ENCODE measurements around the gene ALK.

Gene ALK

GRCh38 chr2:29525921-29526320 is 395.5 kb downstream of the ALK start:
- DNase-seq (ENCODE audit: extremely low spot score): no peak
- ChIA-PET POLR2A (no interaction called here), CTCF (interaction anchor here (0.6 to 1.8 kb wide), 2 partner anchors 8 to 249 kb away, joined by 3 to 6 read pairs; no protein-coding TSS in a partner anchor)
- TF ChIP-seq CTCF (IDR thresholded peaks at IDR 0.05; ENCODE audit: control extremely low read depth, extremely low read depth, low read depth, missing control alignments): no peak

GRCh38 chr2:29524652-29525051 is 396.7 kb downstream of the ALK start:
- DNase-seq (ENCODE audit: extremely low spot score): no peak
- POLR2A ChIA-PET: no interaction called here
- CTCF ChIA-PET: interaction anchor here (1.8 kb wide), 1 partner anchor 10 kb away, joined by 6 read pairs; no protein-coding TSS in a partner anchor
- TF ChIP-seq CTCF (IDR thresholded peaks at IDR 0.05; ENCODE audit: control extremely low read depth, extremely low read depth, low read depth, missing control alignments): no peak

- no peak for TF ChIP-seq CTCF (IDR thresholded peaks at IDR 0.05; ENCODE audit: control extremely low read depth, extremely low read depth, low read depth, missing control alignments)
- no peak for DNase-seq (ENCODE audit: extremely low spot score)
- POLR2A ChIA-PET: no interaction called here
- CTCF ChIA-PET: interaction anchor here (1.0 to 1.1 kb wide), 2 partner anchors 9 to 11 kb away, joined by 3 to 4 read pairs; no protein-coding TSS in a partner anchor
These were observed 398.3 kb downstream of the ALK start for GRCh38 chr2:29522951-29523669.

- POLR2A ChIA-PET: no interaction called here
- TF ChIP-seq CTCF (IDR thresholded peaks at IDR 0.05; ENCODE audit: control extremely low read depth, extremely low read depth, low read depth, missing control alignments): no peak
- CTCF ChIA-PET: no interaction called here
- no peak for DNase-seq (ENCODE audit: extremely low spot score)
These were observed 401.4 kb downstream of the ALK start for GRCh38 chr2:29520001-29520400.

GRCh38 chr2:29519338-29519925 is 402.0 kb downstream of the ALK start:
- no peak for DNase-seq (ENCODE audit: extremely low spot score)
- CTCF ChIA-PET: no interaction called here
- POLR2A ChIA-PET: no interaction called here
- TF ChIP-seq CTCF (IDR thresholded peaks at IDR 0.05; ENCODE audit: control extremely low read depth, extremely low read depth, low read depth, missing control alignments): no peak

- DNase-seq (ENCODE audit: extremely low spot score): no peak
- CTCF ChIA-PET: no interaction called here
- POLR2A ChIA-PET: no interaction called here
- no peak for TF ChIP-seq CTCF (IDR thresholded peaks at IDR 0.05; ENCODE audit: control extremely low read depth, extremely low read depth, low read depth, missing control alignments)
These were observed 402.6 kb downstream of the ALK start for GRCh38 chr2:29518646-29519337.

All from GM10248 (cell line).